ENCODE data around the gene UACA. TPM values are rescaled to one million over a fixed set of nuclear protein-coding genes. Genes with fewer than 3 reads are reported as not detected.

UACA gene
- total RNA-seq, 1 donor from 2014 or later = 5.2 TPM

DNA sequence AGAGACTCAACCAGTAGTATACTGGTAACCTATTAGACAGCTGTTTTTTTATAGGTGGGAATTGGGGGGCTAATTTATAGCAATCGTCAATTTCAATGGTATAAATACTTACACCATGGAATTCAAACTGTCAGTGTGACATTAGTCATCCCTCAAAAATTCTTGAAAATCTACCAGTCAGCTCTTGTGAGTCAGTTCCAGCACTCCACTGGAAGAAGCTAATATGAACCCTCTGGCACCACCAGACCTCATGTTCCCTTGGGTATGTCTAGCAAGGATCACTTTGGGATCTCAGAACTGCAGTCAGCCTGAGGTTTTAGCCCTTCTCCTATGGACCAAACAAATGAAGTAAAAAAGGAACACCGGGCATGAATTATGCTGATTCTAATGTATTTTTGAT lies 11.8 kb upstream of the UACA start:
- Mint-ChIP-seq H3K27ac (ENCODE audit: unreplicated experiment) (no peak overlapping the region), H3K27me3 (ENCODE audit: unreplicated experiment) (no peaks in the 10 kb centered on the region), H3K9me3 (ENCODE audit: unreplicated experiment) (no peaks in the 10 kb centered on the region), H3K4me1 (ENCODE audit: low read depth, unreplicated experiment) (no peaks in the 10 kb centered on the region), H3K4me3 (ENCODE audit: unreplicated experiment) (no peak overlapping the region), H3K36me3 (ENCODE audit: unreplicated experiment) (no peaks in the 10 kb centered on the region)
- DNase-seq = no peak
- TF ChIP-seq, protein P1, sequence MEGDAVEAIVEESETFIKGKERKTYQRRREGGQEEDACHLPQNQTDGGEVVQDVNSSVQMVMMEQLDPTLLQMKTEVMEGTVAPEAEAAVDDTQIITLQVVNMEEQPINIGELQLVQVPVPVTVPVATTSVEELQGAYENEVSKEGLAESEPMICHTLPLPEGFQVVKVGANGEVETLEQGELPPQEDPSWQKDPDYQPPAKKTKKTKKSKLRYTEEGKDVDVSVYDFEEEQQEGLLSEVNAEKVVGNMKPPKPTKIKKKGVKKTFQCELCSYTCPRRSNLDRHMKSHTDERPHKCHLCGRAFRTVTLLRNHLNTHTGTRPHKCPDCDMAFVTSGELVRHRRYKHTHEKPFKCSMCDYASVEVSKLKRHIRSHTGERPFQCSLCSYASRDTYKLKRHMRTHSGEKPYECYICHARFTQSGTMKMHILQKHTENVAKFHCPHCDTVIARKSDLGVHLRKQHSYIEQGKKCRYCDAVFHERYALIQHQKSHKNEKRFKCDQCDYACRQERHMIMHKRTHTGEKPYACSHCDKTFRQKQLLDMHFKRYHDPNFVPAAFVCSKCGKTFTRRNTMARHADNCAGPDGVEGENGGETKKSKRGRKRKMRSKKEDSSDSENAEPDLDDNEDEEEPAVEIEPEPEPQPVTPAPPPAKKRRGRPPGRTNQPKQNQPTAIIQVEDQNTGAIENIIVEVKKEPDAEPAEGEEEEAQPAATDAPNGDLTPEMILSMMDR (IDR thresholded peaks at IDR 0.05; ENCODE audit: partially characterized antibody, unreplicated experiment) = no peak

DNA sequence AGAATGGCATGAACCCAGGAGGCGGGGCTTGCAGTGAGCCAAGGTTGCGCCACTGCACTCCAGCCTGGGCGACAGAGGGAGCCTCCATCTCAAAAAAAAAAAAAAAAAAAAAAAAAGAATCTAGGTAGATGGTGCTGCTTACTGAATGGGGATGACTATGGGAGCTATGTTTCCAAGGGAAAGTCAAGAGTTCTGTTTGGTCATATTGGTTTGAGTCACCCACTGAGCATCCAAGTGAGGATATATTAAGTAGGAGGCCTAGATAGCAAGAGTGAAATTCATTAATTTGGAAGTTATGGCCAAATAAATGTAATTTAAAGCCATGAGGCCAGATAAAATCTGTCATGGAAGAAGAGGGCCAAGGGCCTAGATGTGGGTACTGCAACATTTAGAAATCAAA lies 9.0 kb upstream of the UACA start:
- Mint-ChIP-seq H3K4me3 (ENCODE audit: unreplicated experiment) (no peak overlapping the region), H3K36me3 (ENCODE audit: unreplicated experiment) (no peaks in the 10 kb centered on the region), H3K27ac (ENCODE audit: unreplicated experiment) (no peak overlapping the region), H3K9me3 (ENCODE audit: unreplicated experiment) (no peaks in the 10 kb centered on the region), H3K27me3 (ENCODE audit: unreplicated experiment) (no peaks in the 10 kb centered on the region), H3K4me1 (ENCODE audit: low read depth, unreplicated experiment) (no peaks in the 10 kb centered on the region)
- DNase-seq = no peak
- TF ChIP-seq, protein P1 (IDR thresholded peaks at IDR 0.05; ENCODE audit: partially characterized antibody, unreplicated experiment) = no peak

DNA sequence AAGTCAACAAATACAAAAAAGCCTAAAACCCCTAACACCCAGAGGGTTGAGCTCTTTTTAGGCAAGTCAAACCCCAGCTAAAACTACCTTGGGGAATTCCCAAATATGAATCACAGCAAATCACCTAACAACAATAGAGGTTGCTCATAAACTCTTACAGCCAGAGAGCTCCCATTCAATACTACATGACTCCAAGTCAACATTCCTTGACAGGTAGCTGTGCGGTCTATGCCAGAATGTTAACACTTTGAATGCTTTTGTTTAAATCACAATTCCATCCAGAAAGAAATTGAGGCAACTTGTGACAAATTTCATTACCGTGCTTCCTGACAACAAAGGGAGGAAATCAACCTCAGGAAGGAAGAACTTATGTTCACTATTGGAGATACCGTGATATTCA lies 7.5 kb upstream of the UACA start:
- DNase-seq = no peak
- Mint-ChIP-seq H3K27me3 (ENCODE audit: unreplicated experiment) (no peaks in the 10 kb centered on the region), H3K4me3 (ENCODE audit: unreplicated experiment) (no peak overlapping the region), H3K9me3 (ENCODE audit: unreplicated experiment) (no peaks in the 10 kb centered on the region), H3K4me1 (ENCODE audit: low read depth, unreplicated experiment) (no peaks in the 10 kb centered on the region), H3K27ac (ENCODE audit: unreplicated experiment) (no peak overlapping the region), H3K36me3 (ENCODE audit: unreplicated experiment) (no peaks in the 10 kb centered on the region)
- TF ChIP-seq, protein P1 (IDR thresholded peaks at IDR 0.05; ENCODE audit: partially characterized antibody, unreplicated experiment) = no peak

DNA sequence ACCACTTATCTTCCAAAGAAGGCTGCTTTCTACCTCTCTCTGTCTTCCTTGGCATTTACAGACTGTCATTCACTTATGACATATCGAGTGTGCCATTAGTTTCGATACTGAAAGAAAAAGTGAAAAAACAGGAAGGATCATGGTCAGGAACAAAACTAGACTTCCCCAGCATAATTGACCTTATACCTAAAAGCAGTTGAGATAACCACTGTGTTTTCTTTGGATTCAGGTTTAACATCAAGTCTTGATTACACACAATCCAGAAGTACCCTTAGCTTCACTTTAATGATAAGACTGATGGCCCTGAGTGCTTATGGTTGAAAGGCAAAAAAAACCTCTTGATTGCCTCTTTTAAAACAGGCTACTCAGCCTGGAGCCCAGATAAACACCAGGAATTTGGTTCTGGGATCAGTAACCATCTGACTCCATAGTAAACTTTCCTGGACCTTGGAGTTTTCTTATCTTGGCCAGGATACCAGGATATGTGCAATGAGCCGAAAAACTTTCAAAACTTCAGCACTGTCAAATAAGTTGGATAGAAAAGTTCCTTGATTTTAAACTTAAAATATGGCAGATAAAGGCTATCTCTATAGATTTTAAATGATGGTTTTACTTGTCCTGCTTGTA lies 5.0 kb upstream of the UACA start:
- peaks cover 2% of the 10 kb centered on the region for H3K27me3 Mint-ChIP-seq (ENCODE audit: unreplicated experiment)
- peaks cover 2% of the 10 kb centered on the region for H3K4me1 Mint-ChIP-seq (ENCODE audit: low read depth, unreplicated experiment)
- H3K4me3 Mint-ChIP-seq (ENCODE audit: unreplicated experiment) = no peak overlapping the region
- TF ChIP-seq, protein P1 (IDR thresholded peaks at IDR 0.05; ENCODE audit: partially characterized antibody, unreplicated experiment) = no peak
- H3K9me3 Mint-ChIP-seq (ENCODE audit: unreplicated experiment) = no peaks in the 10 kb centered on the region
- no peak for DNase-seq
- H3K27ac Mint-ChIP-seq (ENCODE audit: unreplicated experiment) = no peak overlapping the region
- H3K36me3 Mint-ChIP-seq (ENCODE audit: unreplicated experiment) = no peaks in the 10 kb centered on the region

DNA sequence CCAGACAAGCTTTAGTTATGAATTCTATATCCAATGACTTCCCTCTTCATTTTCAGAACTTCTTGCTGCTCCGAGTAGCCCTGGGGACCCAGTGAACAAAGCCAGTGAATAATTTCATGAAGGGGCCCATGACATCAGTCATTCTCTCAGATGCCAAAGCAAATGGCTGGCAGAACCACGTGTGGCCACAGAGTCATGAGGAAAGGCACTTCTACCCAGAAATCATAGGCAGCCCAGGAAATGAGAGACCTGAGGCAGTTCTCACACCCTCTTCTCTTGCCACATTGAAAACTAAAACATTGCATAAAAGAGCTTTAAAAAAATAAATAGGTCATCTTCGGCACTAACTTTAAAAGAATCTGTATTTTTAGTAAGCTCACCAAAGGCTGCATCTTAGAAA lies 4.3 kb upstream of the UACA start:
- Mint-ChIP-seq H3K9me3 (ENCODE audit: unreplicated experiment) (no peaks in the 10 kb centered on the region), H3K27ac (ENCODE audit: unreplicated experiment) (no peak overlapping the region), H3K4me3 (ENCODE audit: unreplicated experiment) (no peak overlapping the region), H3K36me3 (ENCODE audit: unreplicated experiment) (no peaks in the 10 kb centered on the region), H3K27me3 (ENCODE audit: unreplicated experiment) (peaks cover 2% of the 10 kb centered on the region), H3K4me1 (ENCODE audit: low read depth, unreplicated experiment) (peaks cover 2% of the 10 kb centered on the region)
- no peak for DNase-seq
- TF ChIP-seq, protein P1 (IDR thresholded peaks at IDR 0.05; ENCODE audit: partially characterized antibody, unreplicated experiment) = no peak
